Esophagus muscularis mucosa (tissue), 4 donors: ENCODE results near the gene CNGB1.

ENCODE experiments used
- EP300 ChIP-seq: sonication (generic); formaldehyde crosslinking; IDR thresholded peaks from one replicate; pipeline ENCODE4 v1.6.1; 2017; ENCODE audit warnings: antibody characterized with exemption
- POLR2A ChIP-seq: fragments of 450-650 bp; IDR thresholded peaks from one replicate; pipeline ENCODE4 v1.6.1; 2017; ENCODE audit warnings: antibody characterized with exemption, moderate library complexity, mild to moderate bottlenecking, low read depth
- POLR2AphosphoS5 ChIP-seq, 2 donors: sonication (generic); formaldehyde crosslinking; IDR thresholded peaks; one replicate each; pipeline ENCODE4 v1.6.1; 2017; ENCODE audit warnings: antibody characterized with exemption in 2 of 2
- TF ChIP-seq, protein P1 (sequence below), 3 experiments: fragments of 200-600 bp in 2 of 3; fragments of 450-650 bp in 1 of 3; sonication (generic) in 2 of 3; IDR thresholded peaks; one replicate each; pipeline ENCODE4 v1.5.1; 2017 to 2019; ENCODE audit warnings: antibody characterized with exemption in 3 of 3, mild to moderate bottlenecking in 2 of 3, moderate library complexity in 1 of 3

DNA sequence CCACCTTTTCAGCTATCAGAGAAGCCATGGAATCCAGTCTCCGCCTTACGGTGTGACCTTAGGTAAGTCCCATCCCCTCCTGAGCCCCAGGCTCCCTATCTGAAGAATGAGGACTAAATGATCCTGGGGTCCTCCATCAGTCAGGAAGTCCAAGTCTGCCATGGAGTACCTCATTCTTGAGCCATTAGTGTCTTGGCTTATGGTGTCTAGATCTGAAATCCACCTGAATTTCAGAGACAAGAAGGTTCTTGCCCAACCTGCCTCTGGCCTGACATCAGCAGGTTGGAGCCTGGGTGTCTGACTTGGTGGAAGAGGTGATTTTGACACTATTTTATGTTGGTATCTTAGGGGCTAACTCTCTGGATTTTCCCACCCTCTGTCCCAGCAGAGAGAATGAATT lies 47.1 kb downstream of the CNGB1 start:
- TF ChIP-seq, protein P1, sequence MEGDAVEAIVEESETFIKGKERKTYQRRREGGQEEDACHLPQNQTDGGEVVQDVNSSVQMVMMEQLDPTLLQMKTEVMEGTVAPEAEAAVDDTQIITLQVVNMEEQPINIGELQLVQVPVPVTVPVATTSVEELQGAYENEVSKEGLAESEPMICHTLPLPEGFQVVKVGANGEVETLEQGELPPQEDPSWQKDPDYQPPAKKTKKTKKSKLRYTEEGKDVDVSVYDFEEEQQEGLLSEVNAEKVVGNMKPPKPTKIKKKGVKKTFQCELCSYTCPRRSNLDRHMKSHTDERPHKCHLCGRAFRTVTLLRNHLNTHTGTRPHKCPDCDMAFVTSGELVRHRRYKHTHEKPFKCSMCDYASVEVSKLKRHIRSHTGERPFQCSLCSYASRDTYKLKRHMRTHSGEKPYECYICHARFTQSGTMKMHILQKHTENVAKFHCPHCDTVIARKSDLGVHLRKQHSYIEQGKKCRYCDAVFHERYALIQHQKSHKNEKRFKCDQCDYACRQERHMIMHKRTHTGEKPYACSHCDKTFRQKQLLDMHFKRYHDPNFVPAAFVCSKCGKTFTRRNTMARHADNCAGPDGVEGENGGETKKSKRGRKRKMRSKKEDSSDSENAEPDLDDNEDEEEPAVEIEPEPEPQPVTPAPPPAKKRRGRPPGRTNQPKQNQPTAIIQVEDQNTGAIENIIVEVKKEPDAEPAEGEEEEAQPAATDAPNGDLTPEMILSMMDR (IDR thresholded peaks at IDR 0.05): no peak
- no peak for TF ChIP-seq POLR2AphosphoS5 (IDR thresholded peaks at IDR 0.05)
- TF ChIP-seq EP300: no peak
- no peak for TF ChIP-seq POLR2A
